Measurements from ENCODE around the gene HNRNPA1. TPM values are rescaled to one million over a fixed set of nuclear protein-coding genes. Genes with fewer than 3 reads are reported as not detected.
A peak's percentile ranks its signal among the peaks of the same experiment; 100 is the strongest.

HNRNPA1 gene
- total and polyA plus RNA-seq, 9 of the 15 experiments (the other 6 are each of a cell fraction or from before 2014, with no cell fraction given), result 1,166 to 2,703 (median 1,815) TPM

- no peak for TF ChIP-seq SRSF7 (optimal IDR thresholded peaks at IDR 0.05; ENCODE audit: low read depth, low read length)
- no peak for TF ChIP-seq ZNF282 (CRISPR knock-in tag; IDR thresholded peaks at IDR 0.05)
- peak; percentile 74 for TF ChIP-seq ZBTB17 (CRISPR knock-in tag; IDR thresholded peaks at IDR 0.05)
- TF ChIP-seq DMBX1 (CRISPR knock-in tag; IDR thresholded peaks at IDR 0.05; ENCODE audit: borderline replicate concordance), result peak; percentile 62
- peak; percentile 39 for TF ChIP-seq NEUROD1 (IDR thresholded peaks at IDR 0.05; ENCODE audit: borderline replicate concordance, low read depth, low read length, partially characterized antibody)
- peak; percentile 77 for TF ChIP-seq GATA2 (CRISPR knock-in tag; IDR thresholded peaks at IDR 0.05)
- TF ChIP-seq, protein P1, sequence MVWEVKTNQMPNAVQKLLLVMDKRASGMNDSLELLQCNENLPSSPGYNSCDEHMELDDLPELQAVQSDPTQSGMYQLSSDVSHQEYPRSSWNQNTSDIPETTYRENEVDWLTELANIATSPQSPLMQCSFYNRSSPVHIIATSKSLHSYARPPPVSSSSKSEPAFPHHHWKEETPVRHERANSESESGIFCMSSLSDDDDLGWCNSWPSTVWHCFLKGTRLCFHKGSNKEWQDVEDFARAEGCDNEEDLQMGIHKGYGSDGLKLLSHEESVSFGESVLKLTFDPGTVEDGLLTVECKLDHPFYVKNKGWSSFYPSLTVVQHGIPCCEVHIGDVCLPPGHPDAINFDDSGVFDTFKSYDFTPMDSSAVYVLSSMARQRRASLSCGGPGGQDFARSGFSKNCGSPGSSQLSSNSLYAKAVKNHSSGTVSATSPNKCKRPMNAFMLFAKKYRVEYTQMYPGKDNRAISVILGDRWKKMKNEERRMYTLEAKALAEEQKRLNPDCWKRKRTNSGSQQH (CRISPR knock-in tag; IDR thresholded peaks at IDR 0.05), result 0 out of 2 replicates have a peak, but pooled peaks have one; percentile 64
- TF ChIP-seq ZFX (CRISPR knock-in tag; IDR thresholded peaks at IDR 0.05), result peak; percentile 46; the same call in 1 of the 2 replicates
- no peak for TF ChIP-seq RBM25 (IDR thresholded peaks at IDR 0.05; ENCODE audit: low read depth, low read length, severe bottlenecking)
- TF ChIP-seq RBFOX2 (IDR thresholded peaks at IDR 0.05; ENCODE audit: low read depth, low read length), result peak; percentile 62
- TF ChIP-seq RBM34 (IDR thresholded peaks at IDR 0.05; ENCODE audit: borderline replicate concordance, insufficient read depth, low read length), result no peak
- 0 out of 2 replicates have a peak, but pooled peaks have one; percentile 33 for TF ChIP-seq ZNF445 (CRISPR knock-in tag; IDR thresholded peaks at IDR 0.05; ENCODE audit: low read depth)
- TF ChIP-seq E2F1 (CRISPR knock-in tag; IDR thresholded peaks at IDR 0.05), result peak; percentile 24; the same call in 1 of the 2 replicates
- no peak for TF ChIP-seq NR3C1 (CRISPR knock-in tag; IDR thresholded peaks at IDR 0.05)
- TF ChIP-seq, protein P2, sequence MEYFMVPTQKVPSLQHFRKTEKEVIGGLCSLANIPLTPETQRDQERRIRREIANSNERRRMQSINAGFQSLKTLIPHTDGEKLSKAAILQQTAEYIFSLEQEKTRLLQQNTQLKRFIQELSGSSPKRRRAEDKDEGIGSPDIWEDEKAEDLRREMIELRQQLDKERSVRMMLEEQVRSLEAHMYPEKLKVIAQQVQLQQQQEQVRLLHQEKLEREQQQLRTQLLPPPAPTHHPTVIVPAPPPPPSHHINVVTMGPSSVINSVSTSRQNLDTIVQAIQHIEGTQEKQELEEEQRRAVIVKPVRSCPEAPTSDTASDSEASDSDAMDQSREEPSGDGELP (CRISPR knock-in tag; IDR thresholded peaks at IDR 0.05; ENCODE audit: borderline replicate concordance), result peak; percentile 78; the same call in 1 of the 2 replicates
- no peak for TF ChIP-seq NR2C1 (IDR thresholded peaks at IDR 0.05)
- peak; percentile 98 for TF ChIP-seq NR2C1 (tag; IDR thresholded peaks at IDR 0.05)
- TF ChIP-seq BDP1 (IDR thresholded peaks at IDR 0.05; ENCODE audit: insufficient read depth, insufficient read length), result no peak
- no peak for TF ChIP-seq SAFB (IDR thresholded peaks at IDR 0.05; ENCODE audit: borderline replicate concordance, low read depth, low read length)
- peak; percentile 69 for TF ChIP-seq MTA3 (IDR thresholded peaks at IDR 0.05; ENCODE audit: borderline replicate concordance)
- no peak for TF ChIP-seq THRB (CRISPR knock-in tag; conservative IDR thresholded peaks at IDR 0.05)
Observed at GRCh38 chr12:54294152-54294952, 13.8 kb downstream of the HNRNPA1 start (continued).

All from K562 (cell line).